ENCODE measurements around the gene TSPAN3.

Gene TSPAN3

GRCh38 chr15:77033729-77034671 is 36.9 kb downstream of the TSPAN3 start:
- no peak for DNase-seq (ENCODE audit: low spot score)

- no peak for DNase-seq (ENCODE audit: low spot score)
Measured at GRCh38 chr15:77033417-77033728, 37.5 kb downstream of the TSPAN3 start.

GRCh38 chr15:77032647-77033416 is 38.1 kb downstream of the TSPAN3 start:
- DNase-seq (ENCODE audit: low spot score): no peak

- DNase-seq (ENCODE audit: low spot score): no peak
Measured at GRCh38 chr15:77032052-77032646, 38.8 kb downstream of the TSPAN3 start.

GRCh38 chr15:77031376-77032050 is 39.4 kb downstream of the TSPAN3 start:
- no peak for DNase-seq (ENCODE audit: low spot score)

GRCh38 chr15:77030928-77031375 is 40.0 kb downstream of the TSPAN3 start:
- no peak for DNase-seq (ENCODE audit: low spot score)

- DNase-seq (ENCODE audit: low spot score): no peak
Measured at GRCh38 chr15:77030048-77030927, 40.6 kb downstream of the TSPAN3 start.

GRCh38 chr15:77029166-77030047 is 41.5 kb downstream of the TSPAN3 start:
- no peak for DNase-seq (ENCODE audit: low spot score)

- DNase-seq (ENCODE audit: low spot score): no peak
Measured at GRCh38 chr15:77028451-77029165, 42.3 kb downstream of the TSPAN3 start.

- no peak for DNase-seq (ENCODE audit: low spot score)
Measured at GRCh38 chr15:77027697-77028450, 43.0 kb downstream of the TSPAN3 start.

GRCh38 chr15:77027111-77027696 is 43.7 kb downstream of the TSPAN3 start:
- no peak for DNase-seq (ENCODE audit: low spot score)

- DNase-seq (ENCODE audit: low spot score): no peak
Measured at GRCh38 chr15:77026501-77027110, 44.3 kb downstream of the TSPAN3 start.

GRCh38 chr15:77025941-77026411 is 44.9 kb downstream of the TSPAN3 start:
- DNase-seq (ENCODE audit: low spot score): no peak

- no peak for DNase-seq (ENCODE audit: low spot score)
Measured at GRCh38 chr15:77025083-77025901, 45.6 kb downstream of the TSPAN3 start.

- DNase-seq (ENCODE audit: low spot score): peak; percentile 21
Measured at GRCh38 chr15:77024273-77025082, 46.4 kb downstream of the TSPAN3 start.
